Measurements from ENCODE around the gene C10orf62.

C10orf62 gene

DNA sequence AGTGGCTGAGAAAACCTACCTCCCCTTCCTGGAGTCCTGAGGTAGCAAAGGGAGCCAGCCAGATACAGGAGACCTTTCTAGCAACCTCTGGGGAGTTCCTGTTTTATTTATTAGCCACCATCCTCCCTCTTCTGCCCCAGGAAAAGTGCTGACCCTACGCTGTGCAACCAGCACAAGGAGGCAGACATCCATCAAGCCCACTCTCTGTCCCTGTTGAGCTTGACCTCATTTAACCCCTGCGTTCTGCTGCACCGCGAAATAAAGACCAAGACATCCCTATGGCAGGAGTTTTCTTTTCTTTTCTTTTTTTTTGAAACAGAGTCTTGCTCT lies 42.3 kb upstream of the C10orf62 start:
- ChIA-PET POLR2A (ENCODE audit: low non-redundant PET) (no interaction called here), CTCF (interaction anchor here (0.7 kb wide), 2 partner anchors 12 to 184 kb away, joined by 3 read pairs; no protein-coding TSS in a partner anchor)
- TF ChIP-seq, protein P1, sequence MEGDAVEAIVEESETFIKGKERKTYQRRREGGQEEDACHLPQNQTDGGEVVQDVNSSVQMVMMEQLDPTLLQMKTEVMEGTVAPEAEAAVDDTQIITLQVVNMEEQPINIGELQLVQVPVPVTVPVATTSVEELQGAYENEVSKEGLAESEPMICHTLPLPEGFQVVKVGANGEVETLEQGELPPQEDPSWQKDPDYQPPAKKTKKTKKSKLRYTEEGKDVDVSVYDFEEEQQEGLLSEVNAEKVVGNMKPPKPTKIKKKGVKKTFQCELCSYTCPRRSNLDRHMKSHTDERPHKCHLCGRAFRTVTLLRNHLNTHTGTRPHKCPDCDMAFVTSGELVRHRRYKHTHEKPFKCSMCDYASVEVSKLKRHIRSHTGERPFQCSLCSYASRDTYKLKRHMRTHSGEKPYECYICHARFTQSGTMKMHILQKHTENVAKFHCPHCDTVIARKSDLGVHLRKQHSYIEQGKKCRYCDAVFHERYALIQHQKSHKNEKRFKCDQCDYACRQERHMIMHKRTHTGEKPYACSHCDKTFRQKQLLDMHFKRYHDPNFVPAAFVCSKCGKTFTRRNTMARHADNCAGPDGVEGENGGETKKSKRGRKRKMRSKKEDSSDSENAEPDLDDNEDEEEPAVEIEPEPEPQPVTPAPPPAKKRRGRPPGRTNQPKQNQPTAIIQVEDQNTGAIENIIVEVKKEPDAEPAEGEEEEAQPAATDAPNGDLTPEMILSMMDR (conservative IDR thresholded peaks at IDR 0.05; ENCODE audit: low read depth) = no peak
- H3K27ac ChIP-seq = peak overlapping the region; percentile 26
- DNase-seq (ENCODE audit: low spot score) = no peak

DNA sequence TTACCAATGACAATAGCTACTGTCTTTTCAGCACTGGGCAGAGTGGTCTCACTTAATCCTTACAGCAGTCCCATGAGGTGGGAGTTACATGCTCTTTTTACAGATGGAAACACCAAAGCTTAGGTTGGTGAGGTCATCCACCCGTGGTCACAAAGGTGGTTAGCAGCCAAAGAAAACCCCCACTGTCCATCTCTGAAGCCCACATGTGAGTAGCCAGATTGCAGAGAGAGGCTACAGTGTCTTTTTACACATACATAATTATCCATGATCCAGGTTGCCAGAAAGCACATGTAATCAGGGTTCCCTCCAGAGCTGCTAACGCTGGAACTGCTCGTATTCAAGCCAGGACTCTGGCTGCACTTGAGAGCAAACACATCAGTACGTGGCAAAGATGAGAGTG lies 41.6 kb upstream of the C10orf62 start:
- ChIA-PET POLR2A (ENCODE audit: low non-redundant PET) (no interaction called here), CTCF (interaction anchor here (0.7 kb wide), 1 partner anchor 183 kb away, joined by 3 read pairs; no protein-coding TSS in a partner anchor)
- TF ChIP-seq, protein P1 (conservative IDR thresholded peaks at IDR 0.05; ENCODE audit: low read depth) = no peak
- DNase-seq (ENCODE audit: low spot score) = no peak
- H3K27ac ChIP-seq = peak overlapping the region; percentile 88; the same call in 1 of the 2 replicates

DNA sequence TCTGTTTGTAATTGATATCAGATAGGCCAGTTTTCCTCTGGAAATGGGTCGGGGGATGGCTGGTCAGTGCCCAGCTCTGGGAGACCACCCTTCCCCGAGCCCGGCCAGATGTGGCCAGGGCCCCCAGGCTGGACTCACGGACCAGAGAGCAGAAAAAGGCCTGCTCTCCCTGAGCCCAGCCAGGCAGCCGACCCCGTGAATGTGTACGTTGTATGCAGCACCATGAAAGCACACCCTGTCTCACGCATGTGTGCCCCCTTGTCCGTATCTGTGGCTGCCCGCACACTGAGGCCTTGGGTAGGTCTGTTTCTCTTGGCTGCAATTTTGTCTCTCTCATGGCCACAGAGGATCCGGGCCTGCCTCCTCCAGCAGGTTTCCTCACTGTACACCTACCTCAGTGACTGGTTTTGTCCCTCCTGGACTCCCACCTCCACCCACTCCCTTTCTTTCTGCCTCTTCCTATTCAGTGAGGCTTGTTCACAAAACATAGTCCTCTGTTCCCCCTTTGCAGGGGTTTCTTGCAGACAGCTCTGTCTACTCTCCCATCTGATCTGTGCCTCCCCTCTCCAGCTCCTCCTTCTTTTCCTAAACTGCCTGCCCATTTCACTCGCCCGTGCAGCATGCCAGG lies 40.6 kb upstream of the C10orf62 start:
- POLR2A ChIA-PET (ENCODE audit: low non-redundant PET) = no interaction called here
- no peak for DNase-seq (ENCODE audit: low spot score)
- H3K27ac ChIP-seq = peak overlapping the region; percentile 88
- TF ChIP-seq, protein P1 (conservative IDR thresholded peaks at IDR 0.05; ENCODE audit: low read depth) = no peak
- CTCF ChIA-PET = no interaction called here

DNA sequence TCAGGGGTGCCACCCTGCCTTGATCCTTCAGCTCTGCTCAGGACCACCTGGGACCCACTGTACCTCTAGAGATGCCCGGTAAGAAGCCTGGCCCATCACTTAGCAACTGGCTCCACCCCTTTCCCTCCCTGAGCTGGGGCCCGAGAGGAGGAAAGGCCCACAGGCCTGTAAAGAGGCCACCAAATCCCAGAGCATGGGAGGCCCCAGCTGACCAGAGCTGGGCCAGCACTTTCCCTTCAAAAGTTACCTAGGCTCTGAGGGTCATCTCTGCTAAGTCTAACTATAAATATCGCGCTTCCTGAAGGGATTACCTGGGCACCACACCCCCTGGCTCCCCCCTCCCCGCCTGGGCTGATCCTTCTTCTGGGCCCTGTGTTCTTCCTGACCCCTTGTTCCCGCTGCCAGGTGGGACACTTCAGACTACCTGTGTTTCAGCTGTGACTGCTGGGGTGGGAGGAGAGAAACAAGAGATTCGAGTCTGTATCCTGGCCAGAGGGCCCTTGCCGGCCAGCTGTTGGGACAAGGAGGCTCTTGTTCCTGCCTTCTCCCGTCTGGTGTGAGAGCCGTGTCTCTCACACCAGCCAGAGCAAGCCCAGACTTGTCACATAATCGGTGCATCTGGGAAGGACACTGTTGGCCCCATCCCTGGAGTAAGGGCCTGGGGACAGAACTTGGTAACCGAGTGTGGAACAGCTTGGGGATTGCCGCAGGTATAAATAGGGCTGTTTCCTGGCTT lies 39.8 kb upstream of the C10orf62 start:
- peak overlapping the region; percentile 88 for H3K27ac ChIP-seq
- TF ChIP-seq, protein P1 (conservative IDR thresholded peaks at IDR 0.05; ENCODE audit: low read depth) = no peak
- CTCF ChIA-PET = interaction anchor here (0.6 kb wide), 1 partner anchor 62 kb away, joined by 3 read pairs; no protein-coding TSS in a partner anchor
- no peak for DNase-seq (ENCODE audit: low spot score)
- POLR2A ChIA-PET (ENCODE audit: low non-redundant PET) = no interaction called here

DNA sequence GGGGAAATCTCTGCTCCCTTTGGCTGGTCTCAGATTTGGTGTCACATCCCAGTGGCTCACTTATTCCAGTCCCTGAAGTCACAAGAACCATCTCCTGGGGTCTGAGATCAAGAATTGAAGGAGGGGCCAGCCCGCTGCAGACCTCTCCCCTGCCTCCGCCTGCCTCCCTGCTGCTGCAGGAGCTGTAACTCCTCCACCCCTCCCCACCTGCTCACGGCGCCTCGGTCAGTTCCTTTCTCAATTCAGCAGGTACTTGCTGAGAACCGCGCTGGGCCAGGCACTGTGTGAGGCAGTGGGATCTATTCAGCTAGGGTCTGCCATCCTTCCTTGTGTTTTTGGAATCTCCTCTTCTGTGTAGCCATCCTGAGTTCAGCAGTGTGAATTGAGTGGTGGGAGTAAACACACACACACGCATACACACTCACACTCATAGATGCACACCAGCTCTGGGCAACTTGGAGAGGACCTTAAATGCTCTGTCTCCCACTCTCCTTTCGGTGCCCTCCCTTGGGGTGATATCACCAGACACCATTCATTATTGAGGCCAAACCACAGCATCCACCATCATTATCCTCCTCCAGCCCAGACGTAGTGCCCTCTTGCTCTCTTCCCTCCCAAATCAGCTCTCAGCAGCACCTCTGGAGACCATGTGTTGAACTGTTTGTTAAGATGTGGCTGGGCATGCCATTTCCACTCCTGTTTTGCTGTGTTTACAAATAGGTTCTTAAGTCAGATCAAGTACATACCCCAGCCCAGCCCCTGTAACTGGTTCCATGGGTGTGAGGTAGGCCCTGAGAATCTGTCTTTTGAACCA lies 39.0 kb upstream of the C10orf62 start:
- peak overlapping the region; percentile 88 for H3K27ac ChIP-seq
- TF ChIP-seq, protein P1 (conservative IDR thresholded peaks at IDR 0.05; ENCODE audit: low read depth) = no peak
- DNase-seq (ENCODE audit: low spot score) = no peak
- CTCF ChIA-PET = interaction anchor here (0.7 kb wide), 1 partner anchor 29 kb away, joined by 5 read pairs; no protein-coding TSS in a partner anchor
- POLR2A ChIA-PET (ENCODE audit: low non-redundant PET) = no interaction called here

DNA sequence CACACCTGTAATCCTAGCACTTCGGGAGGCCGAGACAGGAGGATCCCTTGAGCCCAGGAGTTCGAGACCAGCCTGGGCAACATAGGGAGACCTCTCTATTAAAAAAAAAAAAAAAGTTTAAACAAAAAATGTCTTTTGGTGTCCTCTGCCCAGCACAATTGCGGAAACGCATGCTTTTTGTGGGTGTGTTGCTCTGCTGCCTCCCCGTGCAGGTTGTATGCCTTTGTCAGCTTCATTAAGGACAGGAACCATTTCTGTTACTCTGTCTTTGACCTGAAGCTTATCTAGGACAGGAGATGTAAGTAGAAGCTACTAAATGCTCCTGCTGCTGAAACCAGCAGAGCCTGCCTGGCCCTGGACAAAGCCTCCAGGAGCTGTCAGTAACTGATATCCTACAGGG lies 38.2 kb upstream of the C10orf62 start:
- ChIA-PET CTCF (interaction anchor here (0.7 to 0.8 kb wide), 4 partner anchors 16 to 326 kb away, joined by 5 to 7 read pairs (median 6); no protein-coding TSS in a partner anchor), POLR2A (ENCODE audit: low non-redundant PET) (no interaction called here)
- H3K27ac ChIP-seq = peak overlapping the region; percentile 88
- TF ChIP-seq, protein P1 (conservative IDR thresholded peaks at IDR 0.05; ENCODE audit: low read depth) = no peak
- DNase-seq (ENCODE audit: low spot score) = no peak

All from RWPE1 (cell line).